ENCODE data around the gene AGO3. TPM values are rescaled to one million over a fixed set of nuclear protein-coding genes. Genes with fewer than 3 reads are reported as not detected.
"Not testable (repeated sequence)": the region's sequence is repeated elsewhere in the genome, so short reads cannot be mapped to it uniquely, and the experiment has no call there.

Gene AGO3
- 7.5 and 11.9 TPM in 2 replicates for total RNA-seq (2014; rRNA removed; shearing (Covaris generic))
- polyA plus RNA-seq (2014; cell fraction: nucleus; rRNA removed): 3.7 and 16.5 TPM in 2 replicates

- peak; percentile 45 for DNase-seq (ENCODE audit: extremely low read depth, low read depth)
Measured at GRCh38 chr1:35930593-35931445, at the start of gene AGO3. TSS of gene AGO3 (plus strand) at chr1:35931105. CDS start at chr1:35931427, 322 bp downstream.

- no peak for DNase-seq (ENCODE audit: extremely low read depth, low read depth)
Measured at GRCh38 chr1:35881850-35882273, 49.0 kb upstream of the AGO3 start.

- no peak for DNase-seq (ENCODE audit: extremely low read depth, low read depth)
Measured at GRCh38 chr1:35882586-35882944, 48.3 kb upstream of the AGO3 start.

GRCh38 chr1:35882945-35883634, 47.8 kb upstream of the AGO3 start, which contains the start of gene AGO1:
TSS of gene AGO1 (plus strand) at chr1:35883209. CDS start at chr1:35883422, 213 bp downstream.
- peak; percentile 86 for DNase-seq (ENCODE audit: extremely low read depth, low read depth)

- DNase-seq (ENCODE audit: extremely low read depth, low read depth): no peak
Measured at GRCh38 chr1:35883635-35884101, 47.2 kb upstream of the AGO3 start.

GRCh38 chr1:35884934-35885333, 46.0 kb upstream of the AGO3 start:
- no peak for DNase-seq (ENCODE audit: extremely low read depth, low read depth)

GRCh38 chr1:35885961-35886558, 44.8 kb upstream of the AGO3 start:
- DNase-seq (ENCODE audit: extremely low read depth, low read depth): no peak

GRCh38 chr1:35886577-35887431, 44.1 kb upstream of the AGO3 start:
- no peak for DNase-seq (ENCODE audit: extremely low read depth, low read depth)

GRCh38 chr1:35887508-35887907, 43.4 kb upstream of the AGO3 start:
- no peak for DNase-seq (ENCODE audit: extremely low read depth, low read depth)

- no peak for DNase-seq (ENCODE audit: extremely low read depth, low read depth)
Measured at GRCh38 chr1:35888255-35888654, 42.6 kb upstream of the AGO3 start.

- not testable (repeated sequence) for DNase-seq (ENCODE audit: extremely low read depth, low read depth)
Measured at GRCh38 chr1:35888981-35889380, 41.9 kb upstream of the AGO3 start.

GRCh38 chr1:35893051-35893879, 37.6 kb upstream of the AGO3 start:
- DNase-seq (ENCODE audit: extremely low read depth, low read depth): no peak

GRCh38 chr1:35894183-35894582, 36.7 kb upstream of the AGO3 start:
- no peak for DNase-seq (ENCODE audit: extremely low read depth, low read depth)

GRCh38 chr1:35894656-35895055, 36.2 kb upstream of the AGO3 start:
- DNase-seq (ENCODE audit: extremely low read depth, low read depth): no peak

- no peak for DNase-seq (ENCODE audit: extremely low read depth, low read depth)
Measured at GRCh38 chr1:35899941-35900340, 31.0 kb upstream of the AGO3 start.

GRCh38 chr1:35901235-35901634, 29.7 kb upstream of the AGO3 start:
- DNase-seq (ENCODE audit: extremely low read depth, low read depth): no peak

- no peak for DNase-seq (ENCODE audit: extremely low read depth, low read depth)
Measured at GRCh38 chr1:35902671-35903070, 28.2 kb upstream of the AGO3 start.

GRCh38 chr1:35914717-35915116, 16.2 kb upstream of the AGO3 start:
- DNase-seq (ENCODE audit: extremely low read depth, low read depth): no peak

GRCh38 chr1:35915693-35916092, 15.2 kb upstream of the AGO3 start:
- no peak for DNase-seq (ENCODE audit: extremely low read depth, low read depth)
